Measurements from ENCODE around the gene HAPLN2. TPM values are rescaled to one million over a fixed set of nuclear protein-coding genes. Genes with fewer than 3 reads are reported as not detected.
"Not testable (repeated sequence)": the region's sequence is repeated elsewhere in the genome, so short reads cannot be mapped to it uniquely, and the experiment has no call there.

HAPLN2 gene
- total RNA-seq, 2 donors from 2014 or later: not detected

GRCh38 chr1:156598125-156598524 is 21.1 kb upstream of the HAPLN2 start:
- no peaks in the 10 kb centered on the region for H3K9me3 Mint-ChIP-seq
- no peak for DNase-seq (ENCODE audit: low spot score)
- peaks cover 18% of the 10 kb centered on the region for H3K36me3 Mint-ChIP-seq
- H3K27ac Mint-ChIP-seq: peak overlapping the region; percentile 22 to 40
- H3K27me3 Mint-ChIP-seq: no peaks in the 10 kb centered on the region
- peaks cover 26 to 27% of the 10 kb centered on the region in 2 donors for H3K4me1 Mint-ChIP-seq (ENCODE audit: low read depth in 2 of 2)
- no peak for ATAC-seq
- H3K4me3 Mint-ChIP-seq: no peak overlapping the region

GRCh38 chr1:156598731-156599432 is 20.3 kb upstream of the HAPLN2 start:
- H3K9me3 Mint-ChIP-seq: no peaks in the 10 kb centered on the region
- ATAC-seq (no peak), DNase-seq (ENCODE audit: low spot score) (no peak)
- no peak overlapping the region for H3K4me3 Mint-ChIP-seq
- H3K27me3 Mint-ChIP-seq: no peaks in the 10 kb centered on the region
- peak overlapping the region; percentile 22 to 40 for H3K27ac Mint-ChIP-seq
- H3K36me3 Mint-ChIP-seq: peaks cover 18% of the 10 kb centered on the region
- H3K4me1 Mint-ChIP-seq (ENCODE audit: low read depth in 2 of 2): peaks cover 26 to 27% of the 10 kb centered on the region in 2 donors

GRCh38 chr1:156599811-156600210 is 19.4 kb upstream of the HAPLN2 start:
- no peaks in the 10 kb centered on the region for H3K9me3 Mint-ChIP-seq
- peak in 1 of 2 donors; percentile 63 for ATAC-seq
- peak overlapping the region; percentile 95 for H3K4me3 Mint-ChIP-seq
- H3K4me1 Mint-ChIP-seq (ENCODE audit: low read depth in 2 of 2): peaks cover 26 to 27% of the 10 kb centered on the region in 2 donors
- no peak for DNase-seq (ENCODE audit: low spot score)
- peak overlapping the region in 1 of 2 donors; percentile 87 for H3K27ac Mint-ChIP-seq
- no peaks in the 10 kb centered on the region for H3K27me3 Mint-ChIP-seq
- H3K36me3 Mint-ChIP-seq: peaks cover 17% of the 10 kb centered on the region

- peaks cover 8% of the 10 kb centered on the region for H3K36me3 Mint-ChIP-seq
Observed at GRCh38 chr1:156600733-156601121, 18.5 kb upstream of the HAPLN2 start.

GRCh38 chr1:156601122-156601830 is 17.9 kb upstream of the HAPLN2 start, which contains the start of gene GPATCH4:
Gene GPATCH4 (minus strand): TSS chr1:156601479.
- ATAC-seq (peak; percentile 87 to 88), DNase-seq (ENCODE audit: low spot score) (peak; percentile 83)
- peak within 1 kb of the TSS; percentile 87 to 92 for H3K27ac Mint-ChIP-seq
- H3K4me3 Mint-ChIP-seq: peak within 1 kb of the TSS; percentile 95
- peaks cover 8% of the 10 kb centered on the region for H3K36me3 Mint-ChIP-seq
- H3K27me3 Mint-ChIP-seq: no peaks in the 10 kb centered on the region
- peaks cover 18% of the 10 kb centered on the region in 2 donors for H3K4me1 Mint-ChIP-seq (ENCODE audit: low read depth in 2 of 2)
- no peaks in the 10 kb centered on the region for H3K9me3 Mint-ChIP-seq

More at GRCh38 chr1:156600733-156601121, 18.5 kb upstream of the HAPLN2 start:
- Mint-ChIP-seq H3K27me3 (no peaks in the 10 kb centered on the region), H3K4me1 (ENCODE audit: low read depth in 2 of 2) (peaks cover 18% of the 10 kb centered on the region in 2 donors), H3K9me3 (no peaks in the 10 kb centered on the region), H3K27ac (peak overlapping the region; percentile 87 to 92), H3K4me3 (peak overlapping the region; percentile 95)
- DNase-seq (ENCODE audit: low spot score) (no peak), ATAC-seq (peak in 1 of 2 donors; percentile 10)

GRCh38 chr1:156601892-156602291 is 17.3 kb upstream of the HAPLN2 start:
- no peaks in the 10 kb centered on the region for H3K9me3 Mint-ChIP-seq
- H3K36me3 Mint-ChIP-seq: peaks cover 4% of the 10 kb centered on the region
- peaks cover 16 to 18% of the 10 kb centered on the region in 2 donors for H3K4me1 Mint-ChIP-seq (ENCODE audit: low read depth in 2 of 2)
- no peaks in the 10 kb centered on the region for H3K27me3 Mint-ChIP-seq
- DNase-seq (ENCODE audit: low spot score): no peak
- peak overlapping the region; percentile 95 for H3K4me3 Mint-ChIP-seq
- ATAC-seq: no peak
- peak overlapping the region; percentile 87 to 92 for H3K27ac Mint-ChIP-seq

- Mint-ChIP-seq H3K27me3 (no peaks in the 10 kb centered on the region), H3K4me3 (peak overlapping the region; percentile 42), H3K27ac (no peak overlapping the region), H3K9me3 (no peaks in the 10 kb centered on the region), H3K36me3 (no peaks in the 10 kb centered on the region), H3K4me1 (ENCODE audit: low read depth in 2 of 2) (peaks cover 16 to 18% of the 10 kb centered on the region in 2 donors)
- no peak for ATAC-seq
- no peak for DNase-seq (ENCODE audit: low spot score)
Observed at GRCh38 chr1:156602557-156602993, 16.6 kb upstream of the HAPLN2 start.

GRCh38 chr1:156607344-156607743 is 11.9 kb upstream of the HAPLN2 start:
- not testable (repeated sequence) for ATAC-seq; H3K36me3 Mint-ChIP-seq; H3K27me3 Mint-ChIP-seq; H3K4me1 Mint-ChIP-seq (ENCODE audit: low read depth in 2 of 2); DNase-seq (ENCODE audit: low spot score); H3K27ac Mint-ChIP-seq; H3K4me3 Mint-ChIP-seq; H3K9me3 Mint-ChIP-seq

- DNase-seq (ENCODE audit: low spot score) (peak; percentile 72), ATAC-seq (peak; percentile 83 to 89)
- no peaks in the 10 kb centered on the region for H3K9me3 Mint-ChIP-seq
- peaks cover 5 to 11% of the 10 kb centered on the region in 2 donors for H3K27me3 Mint-ChIP-seq
- H3K4me1 Mint-ChIP-seq (ENCODE audit: low read depth in 2 of 2): peaks cover 6 to 8% of the 10 kb centered on the region in 2 donors
- no peak overlapping the region for H3K4me3 Mint-ChIP-seq
- H3K27ac Mint-ChIP-seq: no peak overlapping the region
- no peaks in the 10 kb centered on the region for H3K36me3 Mint-ChIP-seq
Observed at GRCh38 chr1:156608036-156608674, 11.1 kb upstream of the HAPLN2 start.

GRCh38 chr1:156608981-156609380 is 10.2 kb upstream of the HAPLN2 start:
- Mint-ChIP-seq H3K27ac (no peak overlapping the region), H3K4me3 (no peak overlapping the region), H3K36me3 (no peaks in the 10 kb centered on the region), H3K9me3 (no peaks in the 10 kb centered on the region), H3K4me1 (ENCODE audit: low read depth in 2 of 2) (peaks cover 6 to 8% of the 10 kb centered on the region in 2 donors), H3K27me3 (peaks cover 5 to 11% of the 10 kb centered on the region in 2 donors)
- no peak for DNase-seq (ENCODE audit: low spot score)
- ATAC-seq: peak; percentile 52 to 75

GRCh38 chr1:156610072-156610471 is 9.1 kb upstream of the HAPLN2 start:
- not testable (repeated sequence) for H3K4me1 Mint-ChIP-seq (ENCODE audit: low read depth in 2 of 2); ATAC-seq; H3K36me3 Mint-ChIP-seq; H3K27ac Mint-ChIP-seq; DNase-seq (ENCODE audit: low spot score); H3K4me3 Mint-ChIP-seq; H3K9me3 Mint-ChIP-seq
- H3K27me3 Mint-ChIP-seq: peaks cover 5 to 11% of the 10 kb centered on the region in 2 donors

GRCh38 chr1:156612666-156613065 is 6.5 kb upstream of the HAPLN2 start:
- no peaks in the 10 kb centered on the region for H3K9me3 Mint-ChIP-seq
- no peak for ATAC-seq
- no peak overlapping the region for H3K27ac Mint-ChIP-seq
- H3K4me1 Mint-ChIP-seq (ENCODE audit: low read depth in 2 of 2): peaks cover 6 to 8% of the 10 kb centered on the region in 2 donors
- peaks cover 15 to 16% of the 10 kb centered on the region in 2 donors for H3K27me3 Mint-ChIP-seq
- DNase-seq (ENCODE audit: low spot score): no peak
- no peaks in the 10 kb centered on the region for H3K36me3 Mint-ChIP-seq
- H3K4me3 Mint-ChIP-seq: no peak overlapping the region

GRCh38 chr1:156615946-156616345 is 3.3 kb upstream of the HAPLN2 start:
- no peak overlapping the region for H3K27ac Mint-ChIP-seq
- H3K9me3 Mint-ChIP-seq: no peaks in the 10 kb centered on the region
- H3K4me1 Mint-ChIP-seq (ENCODE audit: low read depth in 2 of 2): no peaks in the 10 kb centered on the region
- H3K4me3 Mint-ChIP-seq: no peak overlapping the region
- DNase-seq (ENCODE audit: low spot score) (no peak), ATAC-seq (no peak)
- H3K36me3 Mint-ChIP-seq: no peaks in the 10 kb centered on the region
- peaks cover 32 to 37% of the 10 kb centered on the region in 2 donors for H3K27me3 Mint-ChIP-seq
